ENCODE results near the gene PDE4D.

GRCh38 chr5:59764361-59764760 is 129.2 kb downstream of the PDE4D start:
- no peak for TF ChIP-seq E2F4 (IDR thresholded peaks at IDR 0.05; ENCODE audit: low read depth, low read length)
- TF ChIP-seq SRF (IDR thresholded peaks at IDR 0.05; ENCODE audit: low read depth in 2 of 2, low read length in 2 of 2): no peak
- no peak for TF ChIP-seq ZNF24 (IDR thresholded peaks at IDR 0.05)
- no peak for TF ChIP-seq ATF3 (IDR thresholded peaks at IDR 0.05; ENCODE audit: borderline replicate concordance, extremely low read depth, low read depth, low read length)
- TF ChIP-seq CTCF (IDR thresholded peaks at IDR 0.05 in 2 of 3, conservative IDR thresholded peaks at IDR 0.05 in 1 of 3; ENCODE audit: control insufficient read depth in 2 of 3, extremely low read depth in 1 of 3, insufficient read depth in 1 of 3, low read depth in 3 of 3, low read length in 3 of 3): no peak
- TF ChIP-seq ZBTB40 (IDR thresholded peaks at IDR 0.05; ENCODE audit: borderline replicate concordance): no peak
- no peak for TF ChIP-seq POLR2AphosphoS2 (IDR thresholded peaks at IDR 0.05; ENCODE audit: low read depth, low read length)
- no peak for TF ChIP-seq DPF2 (IDR thresholded peaks at IDR 0.05)
- no peak for TF ChIP-seq RCOR1 (conservative IDR thresholded peaks at IDR 0.05; ENCODE audit: low read depth, low read length)

Data from GM12878 (cell line).